ENCODE data around the gene GABPB2. TPM values are rescaled to one million over a fixed set of nuclear protein-coding genes. Genes with fewer than 3 reads are reported as not detected.
A peak's percentile ranks its signal among the peaks of the same experiment; 100 is the strongest.

Gene GABPB2
- total and polyA plus RNA-seq, 2 of the 13 experiments (the other 11 are each of a cell fraction or from before 2014, with no cell fraction given), result 0.09 TPM; not detected in 1

DNA sequence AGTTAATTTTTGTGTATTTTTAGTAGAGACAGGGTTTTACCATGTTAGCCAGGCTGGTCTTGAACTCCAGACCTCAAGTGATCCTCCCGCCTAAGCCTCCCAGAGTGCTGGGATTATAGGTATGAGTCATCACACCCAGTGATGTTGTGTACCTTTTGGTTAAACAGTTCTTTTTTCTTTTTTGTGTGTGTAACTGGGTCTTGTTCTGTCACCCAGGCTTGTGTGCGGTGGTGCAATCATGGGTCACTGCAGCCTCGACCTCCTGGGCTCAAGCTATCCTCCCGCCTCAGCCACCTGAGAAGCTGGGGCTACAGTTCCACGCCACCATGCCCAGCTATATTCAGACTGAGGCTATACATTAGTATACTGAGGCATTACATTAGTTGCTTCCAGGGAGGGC, 37.8 kb downstream of the GABPB2 start (continued):
- TF ChIP-seq ZNF589 (CRISPR knock-in tag; conservative IDR thresholded peaks at IDR 0.05) (no peak), PAX8 (CRISPR knock-in tag; IDR thresholded peaks at IDR 0.05; ENCODE audit: borderline replicate concordance) (no peak), TFAP4 (IDR thresholded peaks at IDR 0.05; ENCODE audit: borderline replicate concordance, low read depth) (no peak), ZNF383 (CRISPR knock-in tag; IDR thresholded peaks at IDR 0.05; ENCODE audit: borderline replicate concordance) (no peak), BRCA1 (CRISPR knock-in tag; IDR thresholded peaks at IDR 0.05) (no peak), KLF6 (CRISPR knock-in tag; IDR thresholded peaks at IDR 0.05) (no peak), GMEB1 (CRISPR knock-in tag; IDR thresholded peaks at IDR 0.05; ENCODE audit: borderline replicate concordance) (no peak), SKI (IDR thresholded peaks at IDR 0.05; ENCODE audit: partially characterized antibody) (peak; percentile 12), E2F5 (CRISPR knock-in tag; conservative IDR thresholded peaks at IDR 0.05) (no peak), ZNF546 (CRISPR knock-in tag; conservative IDR thresholded peaks at IDR 0.05) (no peak), YEATS4 (CRISPR knock-in tag; IDR thresholded peaks at IDR 0.05; ENCODE audit: borderline replicate concordance) (no peak), ZXDC (CRISPR knock-in tag; IDR thresholded peaks at IDR 0.05) (no peak), ZNF317 (CRISPR knock-in tag; IDR thresholded peaks at IDR 0.05) (no peak), IRF2 (CRISPR knock-in tag; IDR thresholded peaks at IDR 0.05) (no peak), SP2 (CRISPR knock-in tag; IDR thresholded peaks at IDR 0.05) (no peak), ZNF451 (CRISPR knock-in tag; IDR thresholded peaks at IDR 0.05) (no peak), SMC3 (IDR thresholded peaks at IDR 0.05; ENCODE audit: low read length) (no peak), ZFP36 (IDR thresholded peaks at IDR 0.05; ENCODE audit: borderline replicate concordance, low read depth, low read length, partially characterized antibody) (no peak), EZH2 (conservative IDR thresholded peaks at IDR 0.05; ENCODE audit: low read depth, low read length) (no peak), NFIB (CRISPR knock-in tag; IDR thresholded peaks at IDR 0.05; ENCODE audit: borderline replicate concordance) (no peak), RBAK (CRISPR knock-in tag; IDR thresholded peaks at IDR 0.05) (no peak), KLF13 (CRISPR knock-in tag; IDR thresholded peaks at IDR 0.05) (no peak), PLRG1 (conservative IDR thresholded peaks at IDR 0.05) (no peak), ELF3 (CRISPR knock-in tag; IDR thresholded peaks at IDR 0.05) (no peak), TOPORS (CRISPR knock-in tag; IDR thresholded peaks at IDR 0.05) (no peak), CBFB (CRISPR knock-in tag; IDR thresholded peaks at IDR 0.05) (no peak), KDM2A (CRISPR knock-in tag; IDR thresholded peaks at IDR 0.05; ENCODE audit: borderline replicate concordance, low read depth) (no peak; the same call in 1 of the 2 replicates), POGZ (CRISPR knock-in tag; IDR thresholded peaks at IDR 0.05) (0 out of 2 replicates have a peak, but pooled peaks have one; percentile 20)
